ENCODE results near the gene ZNF839.
"Not testable (repeated sequence)": the region's sequence is repeated elsewhere in the genome, so short reads cannot be mapped to it uniquely, and the experiment has no call there.

The ZNF839 gene

GRCh38 chr14:102344084-102344483 lies 24.5 kb downstream of the ZNF839 start:
- DNase-seq: no peak

- DNase-seq: no peak
Observed at GRCh38 chr14:102344485-102344884, 24.9 kb downstream of the ZNF839 start.

- DNase-seq: no peak
Observed at GRCh38 chr14:102345232-102345631, 25.7 kb downstream of the ZNF839 start.

GRCh38 chr14:102346645-102347044 lies 27.1 kb downstream of the ZNF839 start:
- no peak for DNase-seq

GRCh38 chr14:102348376-102348775 lies 28.8 kb downstream of the ZNF839 start:
- DNase-seq: no peak

GRCh38 chr14:102351023-102351422 lies 31.5 kb downstream of the ZNF839 start:
- DNase-seq: no peak

- not testable (repeated sequence) for DNase-seq
Observed at GRCh38 chr14:102351593-102351992, 32.0 kb downstream of the ZNF839 start.

GRCh38 chr14:102352213-102352612 lies 32.7 kb downstream of the ZNF839 start:
- DNase-seq: no peak

- no peak for DNase-seq
Observed at GRCh38 chr14:102353126-102353619, 33.6 kb downstream of the ZNF839 start.

- no peak for DNase-seq
Observed at GRCh38 chr14:102356280-102356679, 36.7 kb downstream of the ZNF839 start.

GRCh38 chr14:102359341-102359740 lies 39.8 kb downstream of the ZNF839 start:
- no peak for DNase-seq

GRCh38 chr14:102360388-102360787 lies 40.8 kb downstream of the ZNF839 start:
- no peak for DNase-seq

- DNase-seq: no peak
Observed at GRCh38 chr14:102362084-102362483, 42.5 kb downstream of the ZNF839 start.

GRCh38 chr14:102362545-102363181 lies 43.1 kb downstream of the ZNF839 start, which contains the start of the genes CINP and TECPR2:
TSS of gene CINP (minus strand) at chr14:102362890. CDS start at chr14:102362851, 39 bp downstream.
TSS of gene TECPR2 (plus strand) at chr14:102362941. CDS start at chr14:102376722, 13,781 bp downstream.
- peak; percentile 64 for DNase-seq

GRCh38 chr14:102363182-102363943 lies 43.8 kb downstream of the ZNF839 start:
- DNase-seq: no peak

- DNase-seq: no peak
Observed at GRCh38 chr14:102370305-102370809, 50.8 kb downstream of the ZNF839 start.

GRCh38 chr14:102371361-102371760 lies 51.8 kb downstream of the ZNF839 start:
- DNase-seq: no peak

- no peak for DNase-seq
Observed at GRCh38 chr14:102373110-102373509, 53.6 kb downstream of the ZNF839 start.

GRCh38 chr14:102374264-102374663 lies 54.7 kb downstream of the ZNF839 start:
- no peak for DNase-seq

- DNase-seq: no peak
Observed at GRCh38 chr14:102375119-102375518, 55.6 kb downstream of the ZNF839 start.

- DNase-seq: no peak
Observed at GRCh38 chr14:102377696-102378095, 58.1 kb downstream of the ZNF839 start.

GRCh38 chr14:102378830-102379229 lies 59.3 kb downstream of the ZNF839 start:
- DNase-seq: no peak

- no peak for DNase-seq
Observed at GRCh38 chr14:102387086-102387485, 67.5 kb downstream of the ZNF839 start.

GRCh38 chr14:102389246-102389645 lies 69.7 kb downstream of the ZNF839 start:
- DNase-seq: no peak
